Stimulated activated CD4-positive, alpha-beta T cell treated with anti-CD3 and anti-CD28 coated beads, Interleukin-4, amount 100 ng/mL, for 1 hour (primary cell): ENCODE measurements around the gene TBPL1.

Source experiments
- DNase-seq: peaks from one replicate; pipeline ENCODE4 v3.0.0-alpha.2; 2020

TBPL1 gene

GRCh38 chr6:134009876-134010275, 56.9 kb downstream of the TBPL1 start:
- no peak for DNase-seq

GRCh38 chr6:134010400-134010799, 57.4 kb downstream of the TBPL1 start:
- no peak for DNase-seq

GRCh38 chr6:134010974-134011373, 58.0 kb downstream of the TBPL1 start:
- no peak for DNase-seq

GRCh38 chr6:134014588-134015137, 61.6 kb downstream of the TBPL1 start:
- DNase-seq, result no peak

- no peak for DNase-seq
Observed at GRCh38 chr6:134015719-134016557, 62.9 kb downstream of the TBPL1 start.

GRCh38 chr6:134016558-134016814, 63.5 kb downstream of the TBPL1 start:
- no peak for DNase-seq

GRCh38 chr6:134020071-134020470, 67.0 kb downstream of the TBPL1 start:
- DNase-seq, result no peak

- no peak for DNase-seq
Observed at GRCh38 chr6:134020543-134020942, 67.5 kb downstream of the TBPL1 start.

- DNase-seq, result no peak
Observed at GRCh38 chr6:134020968-134021367, 67.9 kb downstream of the TBPL1 start.

- no peak for DNase-seq
Observed at GRCh38 chr6:134021396-134022122, 68.5 kb downstream of the TBPL1 start.

- no peak for DNase-seq
Observed at GRCh38 chr6:134022650-134023049, 69.6 kb downstream of the TBPL1 start.

- no peak for DNase-seq
Observed at GRCh38 chr6:134026597-134026996, 73.6 kb downstream of the TBPL1 start.

GRCh38 chr6:134028438-134028837, 75.4 kb downstream of the TBPL1 start:
- DNase-seq, result no peak

GRCh38 chr6:134029495-134030455, 76.8 kb downstream of the TBPL1 start:
- no peak for DNase-seq

- no peak for DNase-seq
Observed at GRCh38 chr6:134031696-134032255, 78.8 kb downstream of the TBPL1 start.

- no peak for DNase-seq
Observed at GRCh38 chr6:134034478-134034877, 81.5 kb downstream of the TBPL1 start.

- no peak for DNase-seq
Observed at GRCh38 chr6:134034961-134035822, 82.2 kb downstream of the TBPL1 start.

- no peak for DNase-seq
Observed at GRCh38 chr6:134035823-134036296, 82.8 kb downstream of the TBPL1 start.

- no peak for DNase-seq
Observed at GRCh38 chr6:134039116-134039515, 86.1 kb downstream of the TBPL1 start.
